ENCODE results near the gene RB1.

DNA sequence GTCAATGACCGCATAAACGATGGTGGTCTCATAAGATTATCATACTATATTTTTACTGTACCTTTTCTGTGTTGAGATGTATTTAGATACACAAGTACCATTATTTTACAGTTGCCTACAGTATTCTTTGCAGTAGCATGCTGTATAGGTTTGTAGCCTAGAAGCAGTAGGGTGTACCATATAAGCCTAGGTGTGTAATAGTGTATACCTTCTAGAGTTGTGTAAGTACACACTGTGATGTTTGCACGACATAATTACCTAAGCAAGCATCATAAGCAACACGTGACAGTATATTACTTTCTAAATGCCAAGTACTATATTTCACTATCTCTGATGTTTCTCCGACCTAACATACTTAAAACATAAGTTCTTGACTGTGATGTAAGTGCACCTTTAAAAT lies 106.6 kb downstream of the RB1 start:
- no peak for TF ChIP-seq POLR2A (IDR thresholded peaks at IDR 0.05; ENCODE audit: low read depth, low read length)
- no peak for TF ChIP-seq TAF1 (IDR thresholded peaks at IDR 0.05; ENCODE audit: borderline replicate concordance, low read depth, low read length)

All from GM12892 (cell line).